GM21390 (cell line): ENCODE measurements around the gene MXD3.
"Not testable (repeated sequence)": the region's sequence is repeated elsewhere in the genome, so short reads cannot be mapped to it uniquely, and the experiment has no call there.

Experiments
- ATAC-seq: cut with Tn5 transposase; IDR thresholded peaks from one replicate; pipeline ENCODE4 v1.9.1; 2021; ENCODE audit not compliant: unreplicated experiment

The MXD3 gene, protein sequence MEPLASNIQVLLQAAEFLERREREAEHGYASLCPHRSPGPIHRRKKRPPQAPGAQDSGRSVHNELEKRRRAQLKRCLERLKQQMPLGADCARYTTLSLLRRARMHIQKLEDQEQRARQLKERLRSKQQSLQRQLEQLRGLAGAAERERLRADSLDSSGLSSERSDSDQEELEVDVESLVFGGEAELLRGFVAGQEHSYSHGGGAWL

DNA sequence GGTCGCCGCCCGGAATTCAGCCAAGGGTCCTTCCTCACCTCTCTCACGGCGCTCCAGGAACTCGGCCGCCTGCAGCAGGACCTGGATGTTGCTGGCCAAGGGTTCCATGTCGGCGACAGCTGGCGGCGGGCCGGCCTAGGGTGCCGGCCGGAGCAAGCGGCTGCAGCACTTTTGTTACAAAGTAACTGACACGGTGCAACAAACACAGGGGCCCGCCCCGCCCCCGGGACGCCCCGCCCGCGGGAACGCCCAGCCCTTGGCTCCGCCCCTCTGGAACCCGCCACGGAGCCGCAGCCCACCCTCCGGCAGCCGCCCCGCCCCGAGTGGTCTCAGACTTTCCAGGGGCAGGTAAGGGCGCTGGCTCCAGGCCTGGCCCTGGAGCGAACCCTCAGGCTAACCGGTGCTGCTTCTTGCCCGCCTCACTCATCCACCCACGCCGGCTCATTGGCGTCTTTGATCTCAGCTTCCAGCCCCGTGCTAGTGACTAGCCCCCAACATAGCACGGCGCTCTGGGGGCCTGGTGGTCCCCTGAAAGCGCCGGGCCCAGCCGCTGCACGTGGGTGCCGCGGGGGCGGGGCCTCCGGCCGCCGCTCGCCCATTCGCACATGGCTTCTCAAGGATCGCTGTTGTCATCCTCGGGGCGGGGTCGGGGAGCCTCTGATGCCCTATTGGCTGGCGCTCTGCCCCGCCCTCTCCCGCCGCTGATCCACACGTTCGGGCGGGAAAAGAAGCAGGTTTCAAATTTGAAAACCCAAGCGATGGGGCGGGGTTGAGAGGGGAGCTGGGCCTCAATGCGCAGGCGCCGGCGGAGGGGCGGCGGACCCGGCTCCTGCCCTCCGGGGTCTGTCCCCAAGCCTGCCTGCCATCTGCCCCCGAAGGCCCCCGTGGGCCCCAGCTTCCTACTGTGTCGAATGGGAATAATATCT is at the start of gene MXD3:
TSS of gene MXD3 (minus strand) at position 176 of the 926 bp plus-strand sequence. CDS start at position 108, 68 bp downstream.
- peak; percentile 65 for ATAC-seq

DNA sequence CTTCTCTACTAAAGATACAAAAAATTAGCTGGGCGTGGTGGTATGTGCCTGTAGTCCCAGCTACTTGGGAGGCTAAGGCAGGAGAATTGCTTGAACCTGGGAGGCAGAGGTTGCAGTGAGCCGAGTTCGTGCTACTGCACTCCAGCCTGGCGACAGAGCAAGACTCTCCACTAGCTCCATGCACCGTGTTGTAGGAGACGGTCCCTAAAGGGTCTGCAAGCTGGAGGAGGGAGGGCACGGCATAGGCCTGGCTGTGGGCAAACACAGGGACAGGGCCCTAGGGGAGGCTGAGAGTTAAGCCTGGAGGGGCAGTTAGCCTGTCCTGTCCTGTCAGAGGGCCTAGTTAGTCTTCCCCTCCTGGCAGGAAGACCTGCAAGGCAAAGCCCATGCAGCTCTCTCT is 49.0 kb upstream of the MXD3 start:
- ATAC-seq = not testable (repeated sequence)

- no peak for ATAC-seq
These were observed 48.2 kb upstream of the MXD3 start for GRCh38 chr5:177359860-177360259.

DNA sequence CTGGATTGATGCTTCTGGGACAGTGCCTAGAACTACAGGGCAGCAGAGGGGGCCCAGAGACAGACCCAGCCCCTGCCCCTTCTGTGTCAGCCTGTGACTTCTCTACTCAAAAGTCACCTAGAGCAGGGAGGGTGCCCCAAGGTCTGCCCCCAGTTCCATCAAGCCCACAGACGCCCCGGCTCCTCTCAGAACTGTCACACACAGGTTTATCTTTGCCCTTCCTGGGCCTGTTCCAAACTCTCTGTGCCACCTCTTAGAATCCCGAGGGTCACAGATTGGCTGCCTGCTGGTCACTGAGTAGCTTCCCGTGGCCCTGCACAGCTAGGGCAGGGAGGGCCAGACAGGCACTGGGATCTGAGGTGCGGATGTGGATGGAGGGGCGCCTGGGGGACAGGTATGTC is 47.8 kb upstream of the MXD3 start:
- ATAC-seq = no peak

DNA sequence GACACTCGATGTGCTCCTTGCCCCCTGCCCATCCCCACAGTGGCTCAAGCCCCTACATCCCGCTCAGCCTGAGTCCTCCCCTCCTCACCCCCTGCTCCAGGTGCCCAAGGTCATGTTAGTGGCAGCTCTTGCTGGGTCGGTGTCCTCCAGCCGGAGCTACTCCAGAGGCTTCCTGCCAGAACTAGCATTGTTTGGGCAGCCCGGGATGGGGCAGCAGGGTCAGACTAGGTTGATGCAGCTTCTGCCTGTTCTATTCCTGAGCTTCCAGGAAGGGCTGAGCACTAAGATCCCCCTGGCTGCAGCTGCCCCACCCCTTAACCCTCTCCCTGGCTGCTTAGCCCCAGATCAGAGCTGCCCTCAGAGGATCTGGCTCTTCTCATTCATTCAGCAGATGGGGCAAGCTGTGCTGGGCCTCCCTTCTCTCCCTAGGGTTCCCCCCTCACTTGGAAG is 46.7 kb upstream of the MXD3 start:
- no peak for ATAC-seq

- ATAC-seq = peak; percentile 91
These were observed 46.0 kb upstream of the MXD3 start, which contains the start of gene RGS14 for GRCh38 chr5:177357459-177358351. Gene RGS14 (plus strand): TSS chr5:177357924. CDS start chr5:177358025, 101 bp downstream.

DNA sequence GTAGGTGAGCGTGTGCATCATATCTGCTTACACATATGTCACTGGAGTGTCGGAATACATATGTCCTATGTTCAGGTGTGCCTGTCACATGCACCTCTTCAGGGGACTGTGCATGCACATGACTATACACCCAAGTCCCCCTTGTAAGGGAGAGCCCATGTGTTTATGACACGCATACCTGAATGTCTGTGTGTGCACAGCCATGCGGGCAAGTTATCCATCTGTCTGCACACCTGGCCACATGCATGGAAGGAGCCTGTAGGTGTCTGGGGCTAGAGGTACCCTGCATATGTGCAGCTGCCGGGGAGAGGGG is 45.4 kb upstream of the MXD3 start:
- ATAC-seq = peak; percentile 6

DNA sequence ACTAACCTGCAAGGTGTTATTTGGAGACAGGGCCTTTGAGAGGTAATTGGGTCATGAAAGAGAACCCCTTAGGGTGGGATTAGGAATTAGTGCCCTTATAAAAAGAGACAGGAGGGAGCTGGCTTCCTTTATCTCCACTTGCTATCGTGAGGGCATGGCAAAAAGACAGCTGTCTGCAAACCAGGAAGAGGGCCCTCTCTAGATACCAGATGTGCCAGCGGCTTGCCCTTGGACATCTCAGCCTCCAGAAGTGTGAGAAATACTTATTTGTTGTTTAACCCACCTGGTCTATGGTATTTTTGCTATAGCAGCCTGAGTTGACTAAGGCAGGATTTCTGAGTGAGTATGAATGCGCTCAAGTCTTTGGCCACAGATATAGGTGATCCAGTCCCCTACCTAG is 45.0 kb upstream of the MXD3 start:
- no peak for ATAC-seq

GRCh38 chr5:177355868-177356168 is 44.1 kb upstream of the MXD3 start:
- no peak for ATAC-seq

GRCh38 chr5:177355162-177355867 is 43.6 kb upstream of the MXD3 start:
- ATAC-seq = no peak

DNA sequence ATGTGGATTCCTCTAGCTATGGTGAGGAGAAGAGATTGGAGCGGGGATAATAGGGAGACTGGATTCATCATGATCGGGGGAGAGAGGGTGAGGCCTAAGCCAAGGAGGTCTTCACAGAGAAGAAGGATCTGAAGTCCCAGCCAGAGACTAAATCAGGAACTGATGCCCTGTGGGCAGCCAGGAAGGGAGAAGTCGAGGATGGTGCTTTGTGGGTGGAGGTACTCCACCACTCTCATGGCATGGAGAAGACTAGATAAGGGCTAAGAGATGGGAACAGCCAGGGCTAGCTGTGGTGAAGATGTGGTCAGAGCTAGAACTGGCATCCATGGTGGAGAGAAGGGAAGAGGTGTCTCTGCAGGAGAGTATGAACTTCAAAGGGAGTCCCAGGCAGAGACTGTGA is 43.0 kb upstream of the MXD3 start:
- no peak for ATAC-seq

GRCh38 chr5:177354256-177354655 is 42.6 kb upstream of the MXD3 start:
- no peak for ATAC-seq

DNA sequence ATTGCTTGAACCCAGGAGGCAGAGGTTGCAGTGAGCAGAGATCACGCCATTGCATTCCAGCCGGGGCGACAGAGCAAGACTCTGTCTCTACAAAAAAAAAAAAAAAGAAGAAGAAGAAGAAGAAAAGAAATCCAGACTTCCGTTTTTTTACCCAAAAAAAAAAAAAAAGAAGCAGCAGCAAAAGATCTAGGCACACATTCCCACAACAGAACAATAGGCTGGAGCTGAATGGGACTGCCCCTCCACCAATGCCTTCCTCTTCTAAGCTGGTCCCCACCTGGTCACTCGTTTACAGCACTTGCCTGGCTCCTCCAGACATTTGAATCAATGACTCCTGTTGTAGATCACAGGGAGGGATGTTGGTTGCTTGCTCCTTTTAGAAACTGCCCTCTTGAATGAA is 41.4 kb upstream of the MXD3 start:
- ATAC-seq = no peak

GRCh38 chr5:177351392-177352329 is 40.0 kb upstream of the MXD3 start, which contains the start of gene LMAN2:
Gene LMAN2 (minus strand): TSS chr5:177351668. CDS start chr5:177351647, 21 bp downstream.
- peak; percentile 93 for ATAC-seq

- no peak for ATAC-seq
These were observed 39.2 kb upstream of the MXD3 start for GRCh38 chr5:177350776-177351391.

- no peak for ATAC-seq
These were observed 38.1 kb upstream of the MXD3 start for GRCh38 chr5:177349762-177350161.

GRCh38 chr5:177349362-177349647 is 37.6 kb upstream of the MXD3 start:
- ATAC-seq = no peak

DNA sequence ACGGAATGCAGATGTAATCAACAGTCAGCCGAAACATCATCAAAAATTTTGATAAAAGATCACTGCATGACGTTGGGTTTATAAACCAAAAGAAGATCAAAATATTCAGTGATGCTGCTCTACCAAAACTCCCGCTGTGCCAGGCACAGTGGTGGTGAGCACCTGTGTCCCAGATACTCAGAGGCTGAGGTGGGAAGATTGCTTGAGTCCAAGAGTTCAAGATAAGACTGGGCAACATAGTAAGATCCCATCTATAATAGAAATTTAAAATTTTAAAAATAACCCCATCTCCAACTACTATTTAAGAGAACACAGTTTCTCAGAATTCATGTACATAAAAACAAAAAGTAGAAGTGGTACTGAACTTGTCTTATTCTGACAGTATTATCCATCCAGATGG is 36.0 kb upstream of the MXD3 start:
- no peak for ATAC-seq

DNA sequence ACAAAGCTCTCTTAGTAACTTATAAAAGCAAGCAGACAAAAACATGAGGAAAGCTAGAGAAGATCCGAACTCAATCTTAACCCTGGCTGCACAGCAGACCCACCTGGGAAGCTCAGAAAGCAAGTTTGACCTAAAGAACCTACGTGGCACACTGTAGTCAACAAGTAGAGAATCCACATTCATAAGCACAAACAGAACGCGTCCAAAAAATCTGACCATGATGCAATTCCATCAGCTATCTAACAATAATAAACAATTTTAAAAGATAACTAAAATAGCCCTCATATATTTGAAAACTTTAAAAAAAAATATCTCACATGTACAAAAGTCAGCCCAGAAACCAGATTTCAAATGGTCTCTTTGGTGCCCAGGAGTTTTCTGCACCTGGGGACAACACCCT is 35.1 kb upstream of the MXD3 start:
- ATAC-seq = no peak
